GM18511 (cell line): ENCODE data around the gene EIF2AK3.
"Not testable (repeated sequence)": the region's sequence is repeated elsewhere in the genome, so short reads cannot be mapped to it uniquely, and the experiment has no call there.

Experiments used
- ATAC-seq: cut with Tn5 transposase; IDR thresholded peaks from one replicate; pipeline ENCODE4 v1.9.1; 2021; ENCODE audit warnings: mild to moderate bottlenecking, moderate library complexity; ENCODE audit not compliant: unreplicated experiment

Gene EIF2AK3

GRCh38 chr2:88637464-88637863 is 10.2 kb upstream of the EIF2AK3 start:
- no peak for ATAC-seq

DNA sequence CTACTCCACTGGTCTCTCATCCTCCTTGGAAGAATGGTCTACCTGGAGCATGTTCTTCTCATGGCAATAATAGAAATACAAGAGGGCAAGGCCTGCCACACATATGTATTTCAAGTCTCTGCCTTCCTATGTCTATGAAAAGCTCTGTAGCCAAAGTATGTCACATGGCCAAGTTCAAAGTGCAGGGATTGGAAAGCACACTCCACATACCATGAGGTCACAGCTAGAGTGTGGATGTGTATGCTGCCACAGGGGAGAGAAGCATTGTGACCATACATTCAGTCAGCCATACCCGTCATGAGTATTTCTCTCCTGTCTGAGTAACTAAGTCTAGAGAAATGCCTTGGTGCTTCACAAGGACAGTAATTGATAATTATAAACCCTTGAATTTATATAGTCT is 8.8 kb upstream of the EIF2AK3 start:
- no peak for ATAC-seq

- no peak for ATAC-seq
These were observed 5.3 kb upstream of the EIF2AK3 start for GRCh38 chr2:88632569-88632968.

DNA sequence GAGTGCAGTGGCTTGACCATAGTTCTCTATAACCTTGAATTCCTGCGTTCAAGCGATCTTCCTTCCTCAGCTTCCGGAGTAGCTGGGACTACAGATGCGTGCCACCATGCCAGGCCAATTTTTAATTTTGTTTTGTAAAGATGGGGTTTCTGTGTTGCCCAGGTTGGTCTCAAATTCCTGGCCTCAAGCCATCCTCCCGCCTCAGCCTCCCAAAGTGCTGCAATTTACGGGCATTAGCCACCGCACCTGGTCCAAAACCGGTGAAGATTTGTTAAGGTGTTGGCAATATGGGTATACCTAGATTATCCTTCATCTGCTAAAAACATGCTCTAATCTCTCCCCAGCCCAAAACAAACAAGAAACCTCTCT is 1.3 kb upstream of the EIF2AK3 start:
- ATAC-seq = no peak

DNA sequence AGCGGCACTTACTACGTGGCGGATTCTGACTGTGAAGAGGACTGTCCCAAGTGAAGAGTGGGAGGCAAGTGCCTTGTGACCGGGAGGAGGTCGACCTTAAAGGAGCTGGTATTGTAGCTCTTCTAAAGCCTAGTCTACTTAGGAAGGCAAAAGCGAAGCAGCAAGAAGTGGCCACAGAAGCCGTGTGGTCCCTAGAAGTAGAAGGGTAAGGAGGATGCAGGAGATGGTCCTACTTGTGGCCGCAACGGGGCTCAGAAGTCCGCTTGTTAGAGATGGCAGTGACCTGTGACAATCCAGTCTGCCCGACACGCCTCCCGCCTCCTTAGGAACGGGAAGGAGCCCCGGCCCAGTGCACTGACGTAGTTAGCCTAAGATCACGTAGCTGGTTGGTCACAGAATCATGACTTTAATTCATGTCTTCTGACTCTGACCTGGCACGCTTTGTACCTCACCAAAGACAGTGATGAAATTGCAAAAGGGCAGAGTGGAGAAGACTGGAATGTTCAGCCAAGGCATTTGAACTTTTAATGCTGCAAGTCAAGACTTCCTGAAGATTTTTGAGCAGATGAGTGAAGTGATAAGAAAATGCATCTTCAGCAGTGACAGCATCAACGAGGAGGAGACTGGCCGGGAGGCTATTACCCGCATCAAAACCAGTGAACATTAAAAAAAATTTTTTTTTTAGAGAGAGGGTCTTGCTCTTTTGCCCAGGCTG is 749 bp upstream of the EIF2AK3 start:
- ATAC-seq = peak; percentile 55

- ATAC-seq = peak; percentile 7
These were observed 851 bp downstream of the EIF2AK3 start for GRCh38 chr2:88626171-88627054.

DNA sequence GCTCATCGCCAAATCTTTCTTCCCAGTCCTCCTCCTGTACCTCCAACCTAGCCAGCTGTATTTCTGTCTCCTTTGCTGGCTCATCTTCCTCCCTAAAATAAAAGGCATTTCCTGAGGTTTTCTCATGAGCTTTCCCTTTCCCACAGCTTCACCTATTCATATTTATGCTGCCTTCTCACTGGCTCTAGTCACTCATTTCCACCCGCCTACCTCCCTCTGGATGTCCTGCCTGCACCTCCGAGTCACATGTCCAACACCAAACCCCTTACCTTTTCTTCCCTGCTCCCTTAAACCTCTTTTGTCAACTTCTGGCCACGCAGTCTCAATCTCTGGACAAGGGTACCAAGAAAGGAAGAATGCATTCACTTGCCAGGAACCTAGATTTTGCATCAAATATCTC is 2.8 kb downstream of the EIF2AK3 start:
- no peak for ATAC-seq

DNA sequence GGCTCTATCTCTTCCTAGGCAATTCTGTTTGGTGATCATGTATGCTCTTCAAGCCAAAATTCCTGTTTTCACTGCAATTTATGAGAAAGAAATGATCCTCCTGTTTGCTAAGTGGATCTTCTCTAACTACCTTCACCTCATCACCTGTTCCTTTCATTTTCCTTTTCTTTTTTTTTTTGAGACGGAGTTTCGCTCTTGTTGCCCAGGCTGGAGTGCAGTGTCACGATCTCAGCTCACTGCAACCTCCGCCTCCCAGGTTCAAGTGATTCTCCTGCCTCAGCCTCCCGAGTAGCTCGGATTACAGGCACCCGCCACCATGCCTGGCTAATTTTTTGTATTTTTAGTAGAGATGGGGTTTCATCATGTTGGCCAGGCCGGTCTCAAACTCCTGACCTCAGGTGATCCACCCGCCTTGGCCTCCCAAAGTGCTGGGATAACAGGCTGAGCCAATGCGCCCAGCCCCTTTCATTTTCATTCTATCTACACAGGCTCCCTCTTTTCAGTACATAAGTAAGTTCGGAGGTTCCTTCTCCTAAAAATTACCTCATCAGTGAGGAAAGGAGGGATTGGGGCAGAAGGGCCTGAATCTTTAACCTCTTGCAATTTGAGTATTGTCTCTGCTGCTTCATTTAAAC is 3.3 kb downstream of the EIF2AK3 start:
- ATAC-seq = not testable (repeated sequence)

DNA sequence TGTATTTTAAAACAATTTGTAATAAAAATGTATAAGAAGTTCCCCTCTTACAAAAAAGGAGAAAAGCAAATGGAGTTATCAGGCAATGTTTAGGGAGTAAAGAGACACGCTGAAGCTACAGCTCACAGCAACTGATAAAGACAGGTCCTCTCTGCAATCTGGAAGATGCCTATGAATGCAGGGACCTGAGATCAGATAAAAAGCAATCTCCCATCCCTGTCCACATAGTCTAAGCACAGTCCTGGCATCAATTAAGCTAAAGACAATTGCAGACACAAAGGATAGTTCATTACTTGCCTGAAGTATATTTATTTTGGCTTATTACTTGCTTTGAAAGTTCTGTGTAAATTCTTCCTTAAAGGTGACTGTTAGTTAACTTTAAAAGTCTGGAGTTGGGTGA is 5.0 kb downstream of the EIF2AK3 start:
- no peak for ATAC-seq

- ATAC-seq = no peak
These were observed 5.8 kb downstream of the EIF2AK3 start for GRCh38 chr2:88621432-88621831.

DNA sequence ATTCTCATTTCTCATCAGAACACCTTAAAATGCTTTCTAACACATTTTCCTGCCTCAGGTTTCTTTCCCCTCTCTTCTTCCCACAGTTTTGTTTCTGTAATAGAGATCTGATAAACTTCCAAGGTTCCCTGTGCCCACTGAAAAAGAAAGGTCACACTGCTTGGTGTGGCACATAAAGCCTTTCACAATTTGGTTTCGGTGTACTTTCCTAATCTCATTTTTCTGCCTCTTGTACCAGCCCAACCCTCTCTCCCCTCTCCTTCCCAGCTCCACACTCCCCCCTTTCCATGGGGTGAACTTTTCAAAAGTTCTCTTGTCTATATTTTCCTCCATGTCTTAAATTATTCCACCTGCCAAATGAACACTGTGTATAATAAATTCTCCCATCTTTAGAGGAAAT is 7.2 kb downstream of the EIF2AK3 start:
- no peak for ATAC-seq

- peak; percentile 71 for ATAC-seq
These were observed 11.4 kb downstream of the EIF2AK3 start for GRCh38 chr2:88615822-88616221.

DNA sequence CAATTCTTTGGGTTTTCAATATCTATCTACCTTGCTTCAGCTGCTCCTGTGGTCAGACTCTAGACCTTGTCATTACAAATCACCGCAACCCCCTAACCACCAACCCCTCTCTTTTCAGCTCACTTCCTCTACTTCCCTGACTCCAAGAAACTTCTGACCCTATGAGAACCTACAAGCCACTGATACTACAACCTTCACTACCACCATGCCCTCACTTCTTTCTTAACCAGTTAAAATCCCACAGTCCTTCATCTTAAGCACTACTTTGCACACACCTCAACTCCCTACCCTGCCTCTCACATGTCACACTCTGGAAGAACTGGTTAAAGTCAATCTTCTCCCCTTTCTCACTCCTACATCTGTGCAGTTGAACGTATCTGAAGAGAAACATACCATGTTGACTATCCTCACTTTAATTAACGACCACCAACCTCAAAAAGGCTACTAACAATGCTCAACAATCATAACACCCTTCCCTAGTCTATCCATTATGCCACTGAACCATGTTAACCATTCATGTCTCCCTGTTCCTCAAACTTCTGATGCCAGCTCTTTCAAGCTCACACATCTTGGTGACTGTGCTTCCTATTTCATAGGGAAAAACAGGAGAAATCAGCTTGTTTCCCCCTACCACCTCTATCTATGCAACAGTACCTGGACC is 12.6 kb downstream of the EIF2AK3 start:
- ATAC-seq = peak; percentile 88

DNA sequence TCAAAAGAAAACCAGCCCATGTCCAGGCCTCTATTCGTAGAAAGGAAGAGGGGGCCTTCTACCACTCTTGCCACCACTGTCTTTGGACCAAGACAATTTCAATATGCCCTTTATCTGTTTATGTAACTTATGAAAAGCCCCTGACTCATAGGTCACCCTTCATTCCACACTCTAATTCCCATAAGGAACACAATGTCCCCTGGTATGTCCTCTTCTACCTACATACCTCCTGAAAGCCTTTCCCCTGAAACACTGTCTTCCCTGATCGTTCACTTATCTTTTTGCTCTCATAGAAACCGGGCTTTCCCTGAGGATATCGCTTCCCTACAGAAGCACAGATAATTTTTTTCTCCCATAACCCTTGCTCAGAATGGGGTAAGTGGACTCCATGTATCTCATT is 13.3 kb downstream of the EIF2AK3 start:
- peak; percentile 1 for ATAC-seq

GRCh38 chr2:88608184-88608583 is 19.1 kb downstream of the EIF2AK3 start:
- ATAC-seq = peak; percentile 38

DNA sequence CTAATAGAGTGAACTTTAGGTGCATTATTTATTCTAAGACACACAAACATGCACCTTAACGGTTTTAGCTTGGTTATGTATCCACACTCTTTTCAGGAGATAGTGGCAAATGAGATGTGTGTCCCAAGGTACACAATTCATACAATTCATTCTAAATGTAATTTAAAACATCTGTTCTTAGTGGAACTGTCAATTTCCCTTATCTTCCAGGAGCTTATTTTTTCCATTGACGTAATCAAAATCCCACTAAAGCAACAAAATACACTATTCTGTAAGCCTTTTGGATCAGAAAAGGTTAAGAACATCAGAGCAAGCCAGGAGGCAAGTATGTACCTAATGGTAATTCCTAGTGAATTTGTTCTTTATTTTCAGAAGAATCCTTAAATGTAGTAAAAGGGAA is 19.8 kb downstream of the EIF2AK3 start:
- no peak for ATAC-seq

DNA sequence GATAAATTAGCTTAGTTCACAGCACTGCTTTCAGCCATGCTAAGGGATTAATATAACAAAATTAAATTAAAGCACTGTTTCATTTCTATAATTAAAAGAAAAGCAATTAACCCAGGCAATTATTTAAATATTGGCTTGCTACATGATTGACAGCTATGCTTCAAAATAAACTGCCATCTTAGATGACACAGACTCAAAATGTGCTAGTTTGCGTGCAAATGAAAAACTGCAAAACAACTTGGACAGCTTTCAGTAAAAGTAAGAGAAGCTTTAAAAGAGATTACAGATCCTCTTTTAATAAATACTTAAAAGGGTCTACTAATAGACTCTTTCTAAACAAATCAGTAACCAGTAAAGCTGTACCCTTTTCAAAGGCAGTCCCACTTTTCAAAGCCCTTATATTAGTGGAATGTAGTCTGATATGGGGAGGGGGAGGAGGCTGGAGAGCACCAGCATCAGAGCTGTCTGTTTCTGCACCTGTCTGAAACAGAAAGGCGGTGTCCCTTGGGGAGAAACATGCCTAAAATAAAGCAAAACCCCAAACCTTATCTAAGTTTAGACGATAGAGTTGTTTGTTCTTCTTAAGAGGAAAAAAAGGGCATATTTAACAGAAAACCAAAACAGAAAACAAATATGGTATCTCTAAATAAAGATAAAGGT is 20.8 kb downstream of the EIF2AK3 start:
- ATAC-seq = peak; percentile 89

DNA sequence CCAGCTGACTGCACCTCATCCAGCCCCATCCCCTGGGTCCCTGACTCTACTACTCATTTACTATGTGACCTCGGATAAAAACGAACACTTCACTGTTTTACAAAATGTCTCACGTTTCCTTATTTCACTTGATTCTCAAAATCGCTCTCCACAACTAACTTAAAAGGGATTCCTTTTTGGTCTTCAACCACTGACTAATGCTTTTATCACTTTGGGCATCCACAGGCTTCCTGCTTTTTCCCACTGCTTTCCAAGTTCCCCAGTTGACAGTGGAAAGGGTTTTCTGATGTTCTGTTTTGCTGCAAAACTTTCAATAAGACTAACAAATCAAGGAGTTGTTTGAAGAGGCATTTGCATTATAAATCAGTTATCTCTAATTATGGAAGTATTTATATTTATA is 24.1 kb downstream of the EIF2AK3 start:
- no peak for ATAC-seq

- no peak for ATAC-seq
These were observed 25.2 kb downstream of the EIF2AK3 start for GRCh38 chr2:88602022-88602421.

- ATAC-seq = no peak
These were observed 26.0 kb downstream of the EIF2AK3 start for GRCh38 chr2:88601286-88601685.

- peak; percentile 99 for ATAC-seq
These were observed 27.2 kb downstream of the EIF2AK3 start for GRCh38 chr2:88600038-88600465.
